ENCODE results near the gene PRM2. TPM values are rescaled to one million over a fixed set of nuclear protein-coding genes. Genes with fewer than 3 reads are reported as not detected.

The PRM2 gene
- total and polyA plus RNA-seq, 2 donors = 0.28 to 5.2 TPM

Other genes starting within 250 kb of the PRM2 start
- 8.3 TPM for gene SOCS1, start 20.3 kb downstream of the PRM2 start, total RNA-seq
- 109 TPM for gene SOCS1, start 20.3 kb downstream of the PRM2 start, polyA plus RNA-seq
- not detected for gene TNP2, start 7.2 kb downstream of the PRM2 start, total RNA-seq
- gene TNP2, start 7.2 kb downstream of the PRM2 start, polyA plus RNA-seq = not detected
- not detected for gene PRM3, start 2.9 kb downstream of the PRM2 start, total RNA-seq
- not detected for gene PRM3, start 2.9 kb downstream of the PRM2 start, polyA plus RNA-seq
- gene PRM1, start 4.8 kb upstream of the PRM2 start, total RNA-seq = not detected
- gene PRM1, start 4.8 kb upstream of the PRM2 start, polyA plus RNA-seq = 0.34 TPM
- gene RMI2, start 69.0 kb upstream of the PRM2 start, total RNA-seq = 29.2 TPM
- 15.6 TPM for gene RMI2, start 69.0 kb upstream of the PRM2 start, polyA plus RNA-seq

All from thymus (tissue), 2 donors.